CD8-positive, alpha-beta memory T cell (primary cell): ENCODE measurements around the gene CD300LG. TPM values are rescaled to one million over a fixed set of nuclear protein-coding genes. Genes with fewer than 3 reads are reported as not detected.
"Not testable (repeated sequence)": the region's sequence is repeated elsewhere in the genome, so short reads cannot be mapped to it uniquely, and the experiment has no call there.

Experiments used
- CTCF ChIA-PET: fragments of 350-600 bp; sonication (Branson Sonifier 250); formaldehyde crosslinking; loops from one replicate; lab custom pipeline; 2021; ENCODE audit warnings: antibody characterized with exemption; lab: Charles Lee
- POLR2A ChIA-PET: fragments of 350-600 bp; sonication (Branson Sonifier 250); formaldehyde crosslinking; loops from one replicate; lab custom pipeline; 2021; ENCODE audit warnings: antibody characterized with exemption; lab: Charles Lee
- DNase-seq, 5 donors: peaks; one replicate each; pipeline versions ENCODE4 v3.0.0 to v3.0.0-alpha.2; 2020 to 2022; ENCODE audit warnings: mixed read lengths in 1 of 5
- H3K27ac ChIP-seq: one replicate; pipeline ENCODE4 v1.7.0; 2013; ENCODE audit warnings: low read depth, mild to moderate bottlenecking, low read length, moderate library complexity
- H3K27me3 ChIP-seq: 2 replicates; pipeline ENCODE4 v1.7.0; 2013; ENCODE audit warnings: low read length, mild to moderate bottlenecking; ENCODE audit not compliant: insufficient read depth, poor library complexity, severe bottlenecking
- H3K36me3 ChIP-seq: 2 replicates; pipeline ENCODE4 v1.7.0; 2013; ENCODE audit warnings: mild to moderate bottlenecking, low read length, moderate library complexity; ENCODE audit not compliant: insufficient read depth
- H3K4me1 ChIP-seq: 2 replicates; pipeline ENCODE4 v1.7.0; 2013; ENCODE audit warnings: mild to moderate bottlenecking, low read length, moderate library complexity; ENCODE audit not compliant: insufficient read depth
- H3K4me3 ChIP-seq: 2 replicates; pipeline ENCODE4 v1.7.0; 2013; ENCODE audit warnings: mild to moderate bottlenecking, low read length
- H3K9me3 ChIP-seq: 2 replicates; pipeline ENCODE4 v1.7.0; 2013; ENCODE audit warnings: mild to moderate bottlenecking, low read length
- H3K27ac Mint-ChIP-seq, 8 donors: one replicate each; pipeline ENCODE4 v1.8.0; 2020 to 2021; ENCODE audit warnings: mixed read lengths in 8 of 8, mild to moderate bottlenecking in 6 of 8, inconsistent platforms in 3 of 8, moderate library complexity in 3 of 8
- H3K27me3 Mint-ChIP-seq, 2 donors: one replicate each; pipeline ENCODE4 v1.8.0; 2020 to 2021; ENCODE audit warnings: mixed read lengths in 2 of 2, mild to moderate bottlenecking in 1 of 2, moderate library complexity in 1 of 2
- H3K36me3 Mint-ChIP-seq, 3 donors: one replicate each; pipeline ENCODE4 v1.8.0; 2020 to 2021; ENCODE audit warnings: mixed read lengths in 3 of 3, inconsistent platforms in 1 of 3, mild to moderate bottlenecking in 1 of 3
- H3K4me1 Mint-ChIP-seq, 3 donors: one replicate each; pipeline ENCODE4 v1.8.0; 2020 to 2021; ENCODE audit warnings: mixed read lengths in 3 of 3, inconsistent platforms in 1 of 3, mild to moderate bottlenecking in 1 of 3
- H3K4me3 Mint-ChIP-seq, 7 donors: one replicate each; pipeline ENCODE4 v1.8.0; 2020 to 2021; ENCODE audit warnings: mixed read lengths in 7 of 7, mild to moderate bottlenecking in 6 of 7, moderate library complexity in 4 of 7, inconsistent platforms in 2 of 7
- H3K9me3 Mint-ChIP-seq, 5 donors: one replicate each; pipeline ENCODE4 v1.8.0; 2020 to 2022; ENCODE audit warnings: mixed read lengths in 5 of 5, mild to moderate bottlenecking in 3 of 5, moderate library complexity in 2 of 5, inconsistent platforms in 1 of 5
- polyA plus RNA-seq: library from polyadenylated mRNA; unstranded; fragments of 300-500 nt; fragmentation: Illumina TruSeq; gene quantifications from one replicate; pipeline ENCODE4 v1.2.3, GENCODE V29; 2021
- total RNA-seq, 2 experiments: library from RNA; stranded (reverse); gene quantifications; one replicate each; pipeline ENCODE4 v1.2.3, GENCODE V29; 2021

Gene CD300LG
- total and polyA plus RNA-seq, 3 experiments from 2014 or later, result not detected

- Mint-ChIP-seq H3K27ac (peak overlapping the region in 1 of 8 donors; percentile 15), H3K27me3 (peaks cover 36 to 48% of the 10 kb centered on the region in 2 donors), H3K36me3 (no peaks in the 10 kb centered on the region), H3K9me3 (no peaks in the 10 kb centered on the region), H3K4me3 (peak overlapping the region in 6 of 7 donors; percentile 77 to 82 (median 80)), H3K4me1 (peaks cover 7 to 27% (median 11%) of the 10 kb centered on the region in 3 donors)
- DNase-seq, result no peak
- H3K4me1 ChIP-seq, result peaks cover 8% of the 10 kb centered on the region
- no peaks in the 10 kb centered on the region for H3K9me3 ChIP-seq
- H3K27ac ChIP-seq, result no peak overlapping the region
- H3K27me3 ChIP-seq, result peaks cover 13% of the 10 kb centered on the region
- ChIA-PET CTCF (no interaction called here), POLR2A (no interaction called here)
- H3K36me3 ChIP-seq, result no peaks in the 10 kb centered on the region
- no peak overlapping the region for H3K4me3 ChIP-seq
Observed at GRCh38 chr17:43834106-43834505, 12.9 kb upstream of the CD300LG start.

- H3K27ac ChIP-seq, result no peak overlapping the region
- H3K4me1 Mint-ChIP-seq, result no peaks in the 10 kb centered on the region
- CTCF ChIA-PET, result interaction anchor here (0.9 kb wide), 1 partner anchor 72 kb away, joined by 3 read pairs; no protein-coding TSS in a partner anchor
- no peaks in the 10 kb centered on the region for H3K4me1 ChIP-seq
- no peaks in the 10 kb centered on the region for H3K36me3 ChIP-seq
- POLR2A ChIA-PET, result no interaction called here
- H3K36me3 Mint-ChIP-seq, result no peaks in the 10 kb centered on the region
- no peak overlapping the region for H3K27ac Mint-ChIP-seq
- no peak overlapping the region for H3K4me3 Mint-ChIP-seq
- no peaks in the 10 kb centered on the region for H3K9me3 Mint-ChIP-seq
- H3K27me3 ChIP-seq, result no peaks in the 10 kb centered on the region
- peaks cover 29 to 38% of the 10 kb centered on the region in 2 donors for H3K27me3 Mint-ChIP-seq
- H3K9me3 ChIP-seq, result no peaks in the 10 kb centered on the region
- H3K4me3 ChIP-seq, result no peak overlapping the region
- no peak for DNase-seq
Observed at GRCh38 chr17:43839670-43840108, 7.3 kb upstream of the CD300LG start.

GRCh38 chr17:43840814-43841213 lies 6.2 kb upstream of the CD300LG start:
- Histone ChIP-seq H3K4me3 (no peak overlapping the region), H3K4me1 (no peaks in the 10 kb centered on the region), H3K36me3 (no peaks in the 10 kb centered on the region), H3K9me3 (no peaks in the 10 kb centered on the region), H3K27ac (no peak overlapping the region), H3K27me3 (no peaks in the 10 kb centered on the region)
- no peak for DNase-seq
- POLR2A ChIA-PET, result interaction anchor here (0.6 kb wide), 1 partner anchor 1114 kb away, joined by 3 read pairs; no protein-coding TSS in a partner anchor
- Mint-ChIP-seq H3K4me3 (no peak overlapping the region), H3K36me3 (no peaks in the 10 kb centered on the region), H3K27me3 (peaks cover 24 to 36% of the 10 kb centered on the region in 2 donors), H3K4me1 (no peaks in the 10 kb centered on the region), H3K9me3 (no peaks in the 10 kb centered on the region), H3K27ac (no peak overlapping the region)
- CTCF ChIA-PET, result interaction anchor here (1.0 to 1.5 kb wide), 2 partner anchors 16 to 264 kb away, joined by 3 to 4 read pairs; no protein-coding TSS in a partner anchor

DNA sequence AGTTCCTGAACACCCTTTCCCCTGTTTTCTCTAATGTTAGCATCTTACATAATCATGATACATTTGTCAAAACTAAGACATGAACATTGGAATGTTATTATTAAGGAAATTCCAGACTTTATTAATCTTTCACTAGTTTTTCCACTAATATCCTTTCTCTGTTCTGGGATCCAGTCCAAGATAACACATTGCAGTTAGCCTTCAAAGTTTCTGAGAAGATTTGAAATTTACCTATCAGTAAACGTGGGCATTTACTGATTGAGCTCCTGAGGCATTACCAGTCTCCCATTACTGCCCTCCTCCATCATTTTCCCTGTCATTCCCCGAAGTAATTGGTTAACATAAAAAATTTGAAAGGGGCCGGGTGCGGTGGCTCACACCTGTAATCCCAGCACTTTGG lies 5.7 kb upstream of the CD300LG start:
- H3K27ac ChIP-seq, result no peak overlapping the region
- H3K27ac Mint-ChIP-seq, result no peak overlapping the region
- H3K4me1 Mint-ChIP-seq, result no peaks in the 10 kb centered on the region
- no peaks in the 10 kb centered on the region for H3K9me3 Mint-ChIP-seq
- H3K27me3 ChIP-seq, result no peaks in the 10 kb centered on the region
- no peaks in the 10 kb centered on the region for H3K4me1 ChIP-seq
- peaks cover 20 to 37% of the 10 kb centered on the region in 2 donors for H3K27me3 Mint-ChIP-seq
- H3K4me3 ChIP-seq, result no peak overlapping the region
- ChIA-PET POLR2A (no interaction called here), CTCF (interaction anchor here (1.0 to 1.5 kb wide), 2 partner anchors 15 to 265 kb away, joined by 3 to 4 read pairs; no protein-coding TSS in a partner anchor)
- H3K4me3 Mint-ChIP-seq, result no peak overlapping the region
- H3K9me3 ChIP-seq, result no peaks in the 10 kb centered on the region
- no peaks in the 10 kb centered on the region for H3K36me3 ChIP-seq
- H3K36me3 Mint-ChIP-seq, result no peaks in the 10 kb centered on the region
- no peak for DNase-seq

GRCh38 chr17:43842091-43842974 lies 4.6 kb upstream of the CD300LG start:
- H3K4me3 Mint-ChIP-seq, H3K9me3 ChIP-seq, DNase-seq, H3K36me3 Mint-ChIP-seq, H3K9me3 Mint-ChIP-seq, H3K27me3 ChIP-seq, H3K4me3 ChIP-seq, H3K27ac ChIP-seq, POLR2A ChIA-PET, H3K4me1 Mint-ChIP-seq, H3K27ac Mint-ChIP-seq, H3K4me1 ChIP-seq, H3K36me3 ChIP-seq: not testable (repeated sequence)
- H3K27me3 Mint-ChIP-seq, result peaks cover 19 to 39% of the 10 kb centered on the region in 2 donors
- CTCF ChIA-PET, result interaction anchor here (1.1 kb wide), 1 partner anchor 11 kb away, joined by 3 read pairs; no protein-coding TSS in a partner anchor

- Histone ChIP-seq H3K36me3 (no peaks in the 10 kb centered on the region), H3K27me3 (no peaks in the 10 kb centered on the region), H3K4me1 (no peaks in the 10 kb centered on the region), H3K27ac (no peak overlapping the region), H3K4me3 (no peak overlapping the region), H3K9me3 (no peaks in the 10 kb centered on the region)
- ChIA-PET CTCF (interaction anchor here (1.1 kb wide), 1 partner anchor 10 kb away, joined by 3 read pairs; no protein-coding TSS in a partner anchor), POLR2A (no interaction called here)
- peaks cover 14 to 38% of the 10 kb centered on the region in 2 donors for H3K27me3 Mint-ChIP-seq
- no peak for DNase-seq
- no peak overlapping the region for H3K27ac Mint-ChIP-seq
- no peaks in the 10 kb centered on the region for H3K36me3 Mint-ChIP-seq
- H3K9me3 Mint-ChIP-seq, result no peaks in the 10 kb centered on the region
- no peak overlapping the region for H3K4me3 Mint-ChIP-seq
- no peaks in the 10 kb centered on the region for H3K4me1 Mint-ChIP-seq
Observed at GRCh38 chr17:43842975-43843325, 4.0 kb upstream of the CD300LG start.

- no peak overlapping the region for H3K27ac Mint-ChIP-seq
- Histone ChIP-seq H3K4me3 (no peak overlapping the region), H3K4me1 (no peaks in the 10 kb centered on the region), H3K27me3 (no peaks in the 10 kb centered on the region), H3K9me3 (no peaks in the 10 kb centered on the region), H3K27ac (no peak overlapping the region), H3K36me3 (no peaks in the 10 kb centered on the region)
- DNase-seq, result no peak
- no peak overlapping the region for H3K4me3 Mint-ChIP-seq
- H3K36me3 Mint-ChIP-seq, result no peaks in the 10 kb centered on the region
- peaks cover 14 to 45% of the 10 kb centered on the region in 2 donors for H3K27me3 Mint-ChIP-seq
- no peaks in the 10 kb centered on the region for H3K4me1 Mint-ChIP-seq
- H3K9me3 Mint-ChIP-seq, result no peaks in the 10 kb centered on the region
- ChIA-PET CTCF (no interaction called here), POLR2A (no interaction called here)
Observed at GRCh38 chr17:43844241-43844640, 2.7 kb upstream of the CD300LG start.

DNA sequence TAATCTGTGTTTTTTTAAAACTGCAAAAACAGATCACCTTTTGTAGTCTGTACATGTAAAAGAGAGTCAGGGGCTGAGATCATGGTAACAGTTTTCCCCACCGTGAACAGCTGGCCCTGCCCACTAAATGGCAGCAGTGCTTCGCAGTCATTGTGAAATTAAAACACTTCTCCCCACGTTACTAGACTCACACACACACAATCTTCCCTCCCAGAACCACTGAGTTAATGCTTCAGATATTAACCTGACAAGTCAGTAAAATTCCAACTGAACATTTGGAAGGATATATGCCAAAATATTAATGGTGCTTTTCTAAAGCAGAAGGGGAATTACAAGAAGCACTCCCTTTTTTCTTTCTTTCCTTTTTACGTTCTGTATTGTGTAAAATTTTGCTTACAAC lies 1.2 kb upstream of the CD300LG start:
- Histone ChIP-seq H3K4me1 (no peaks in the 10 kb centered on the region), H3K9me3 (no peaks in the 10 kb centered on the region), H3K27ac (no peak overlapping the region), H3K27me3 (no peaks in the 10 kb centered on the region), H3K4me3 (no peak overlapping the region), H3K36me3 (no peaks in the 10 kb centered on the region)
- H3K27ac Mint-ChIP-seq, result no peak overlapping the region
- no peaks in the 10 kb centered on the region for H3K4me1 Mint-ChIP-seq
- DNase-seq, result no peak
- no peaks in the 10 kb centered on the region for H3K36me3 Mint-ChIP-seq
- CTCF ChIA-PET, result interaction anchor here (0.8 to 2.2 kb wide), 9 partner anchors 14 to 153 kb away, joined by 3 to 7 read pairs (median 5); no protein-coding TSS in a partner anchor
- peak overlapping the region in 1 of 7 donors; percentile 34 for H3K4me3 Mint-ChIP-seq
- POLR2A ChIA-PET, result no interaction called here
- H3K9me3 Mint-ChIP-seq, result no peaks in the 10 kb centered on the region
- H3K27me3 Mint-ChIP-seq, result peaks cover 12 to 38% of the 10 kb centered on the region in 2 donors
